Measurements from ENCODE around the gene SVOP.

Gene SVOP

DNA sequence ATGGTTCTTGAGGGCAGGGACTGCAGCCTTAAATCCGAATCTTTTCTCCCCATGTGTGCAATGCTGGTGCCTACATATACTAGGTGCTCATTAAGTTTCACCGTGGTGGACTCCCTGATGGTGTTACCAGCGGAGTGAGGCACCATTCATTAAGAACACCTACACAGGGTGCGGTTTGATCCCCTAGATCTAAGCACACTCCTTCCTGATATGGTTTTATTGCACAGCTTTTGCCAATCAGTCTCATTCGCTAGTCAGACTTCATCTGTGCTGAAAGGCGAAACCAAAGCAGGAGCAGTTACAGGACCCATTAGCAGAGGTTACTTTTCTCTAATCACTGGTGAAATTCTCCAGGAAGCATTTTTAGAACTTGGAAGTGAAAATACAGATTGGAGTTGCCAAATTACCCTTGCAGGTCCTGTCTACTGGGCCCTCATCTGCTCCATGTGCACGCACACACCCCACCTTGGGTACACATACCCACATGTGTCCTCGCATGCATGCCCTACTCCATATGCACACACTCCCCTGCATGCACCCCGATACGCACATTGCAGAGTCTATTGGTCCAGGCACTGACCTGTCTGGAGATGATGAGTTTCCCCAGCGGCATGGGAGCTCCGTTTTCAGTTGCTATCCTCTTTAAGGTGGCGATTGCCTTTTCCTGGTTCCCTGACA, 82.5 kb downstream of the SVOP start:
- H3K27ac ChIP-seq, result no peak overlapping the region
- TF ChIP-seq, protein P1, sequence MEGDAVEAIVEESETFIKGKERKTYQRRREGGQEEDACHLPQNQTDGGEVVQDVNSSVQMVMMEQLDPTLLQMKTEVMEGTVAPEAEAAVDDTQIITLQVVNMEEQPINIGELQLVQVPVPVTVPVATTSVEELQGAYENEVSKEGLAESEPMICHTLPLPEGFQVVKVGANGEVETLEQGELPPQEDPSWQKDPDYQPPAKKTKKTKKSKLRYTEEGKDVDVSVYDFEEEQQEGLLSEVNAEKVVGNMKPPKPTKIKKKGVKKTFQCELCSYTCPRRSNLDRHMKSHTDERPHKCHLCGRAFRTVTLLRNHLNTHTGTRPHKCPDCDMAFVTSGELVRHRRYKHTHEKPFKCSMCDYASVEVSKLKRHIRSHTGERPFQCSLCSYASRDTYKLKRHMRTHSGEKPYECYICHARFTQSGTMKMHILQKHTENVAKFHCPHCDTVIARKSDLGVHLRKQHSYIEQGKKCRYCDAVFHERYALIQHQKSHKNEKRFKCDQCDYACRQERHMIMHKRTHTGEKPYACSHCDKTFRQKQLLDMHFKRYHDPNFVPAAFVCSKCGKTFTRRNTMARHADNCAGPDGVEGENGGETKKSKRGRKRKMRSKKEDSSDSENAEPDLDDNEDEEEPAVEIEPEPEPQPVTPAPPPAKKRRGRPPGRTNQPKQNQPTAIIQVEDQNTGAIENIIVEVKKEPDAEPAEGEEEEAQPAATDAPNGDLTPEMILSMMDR (IDR thresholded peaks at IDR 0.05), result no peak
- no peak for TF ChIP-seq ZFX (IDR thresholded peaks at IDR 0.05; ENCODE audit: borderline replicate concordance)

DNA sequence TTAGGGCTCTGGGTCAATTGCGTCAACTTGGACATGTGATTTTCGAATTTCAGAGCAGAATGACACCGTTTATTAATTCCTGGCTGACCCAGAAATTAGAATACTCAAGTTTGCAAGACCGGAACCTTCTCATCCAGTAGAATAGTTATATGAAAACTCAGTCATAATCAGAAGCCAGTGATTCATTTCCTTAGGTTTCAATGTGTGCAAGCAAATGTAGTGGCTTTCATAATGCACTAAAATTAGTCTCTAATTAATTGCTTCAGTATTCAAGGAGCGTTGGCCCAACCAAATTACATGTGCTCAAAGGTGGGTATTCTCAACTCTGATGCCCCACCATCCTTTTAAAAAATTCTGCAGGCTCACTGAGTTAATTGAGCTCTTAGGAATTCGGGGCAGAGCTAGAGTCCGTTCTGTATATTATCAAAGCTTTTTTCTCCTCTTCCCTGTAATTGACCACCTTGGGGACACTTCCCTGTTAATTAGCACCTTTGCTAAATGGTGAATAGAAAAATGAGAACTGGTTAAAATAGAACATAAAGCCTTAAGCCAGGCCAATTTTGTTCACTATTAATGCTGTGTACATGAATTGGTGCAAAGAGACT, 85.6 kb downstream of the SVOP start:
- H3K27ac ChIP-seq, result no peak overlapping the region
- no peak for TF ChIP-seq ZFX (IDR thresholded peaks at IDR 0.05; ENCODE audit: borderline replicate concordance)
- TF ChIP-seq, protein P1 (IDR thresholded peaks at IDR 0.05), result no peak

DNA sequence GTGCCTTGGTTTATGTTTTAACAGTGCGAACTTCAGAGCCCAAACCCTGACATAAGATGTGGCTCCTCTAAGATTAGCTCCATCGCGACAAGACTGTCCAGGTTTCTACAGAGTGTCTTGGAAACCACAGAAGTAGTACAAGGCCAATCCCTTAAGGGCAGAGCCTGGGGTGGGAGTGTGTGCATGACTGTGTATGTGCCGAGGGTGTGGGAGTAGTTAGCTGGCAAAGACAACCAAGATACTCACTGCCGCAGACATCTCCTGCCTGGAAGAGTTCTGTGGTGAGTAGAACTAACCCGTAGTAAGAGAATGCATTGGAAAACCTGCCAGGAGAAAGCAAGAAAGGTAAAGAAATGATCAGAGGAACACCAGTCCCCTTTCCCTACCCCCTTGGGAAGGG, 86.9 kb downstream of the SVOP start:
- no peak overlapping the region for H3K27ac ChIP-seq
- TF ChIP-seq, protein P1 (IDR thresholded peaks at IDR 0.05), result no peak
- no peak for TF ChIP-seq ZFX (IDR thresholded peaks at IDR 0.05; ENCODE audit: borderline replicate concordance)

DNA sequence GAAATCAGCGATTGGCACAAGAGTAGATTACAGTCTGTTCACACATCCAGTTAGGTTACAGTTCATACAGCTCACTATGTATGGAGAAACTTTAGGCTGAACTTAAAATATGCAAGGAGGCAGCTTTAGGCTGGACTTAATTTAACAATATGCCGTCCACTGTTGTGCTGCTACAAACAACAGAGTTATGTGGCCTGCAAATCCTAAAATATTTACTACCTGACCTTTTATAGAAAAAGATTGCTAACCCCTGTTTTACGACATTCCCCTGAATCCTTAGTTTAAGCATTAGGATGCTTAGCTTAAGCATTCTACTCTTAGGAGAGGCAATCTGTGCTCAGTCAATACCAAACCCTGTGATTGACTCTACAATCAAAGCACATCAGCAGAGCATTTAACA, 90.1 kb downstream of the SVOP start:
- TF ChIP-seq ZFX (IDR thresholded peaks at IDR 0.05; ENCODE audit: borderline replicate concordance), result no peak
- TF ChIP-seq, protein P1 (IDR thresholded peaks at IDR 0.05), result no peak
- no peak overlapping the region for H3K27ac ChIP-seq

DNA sequence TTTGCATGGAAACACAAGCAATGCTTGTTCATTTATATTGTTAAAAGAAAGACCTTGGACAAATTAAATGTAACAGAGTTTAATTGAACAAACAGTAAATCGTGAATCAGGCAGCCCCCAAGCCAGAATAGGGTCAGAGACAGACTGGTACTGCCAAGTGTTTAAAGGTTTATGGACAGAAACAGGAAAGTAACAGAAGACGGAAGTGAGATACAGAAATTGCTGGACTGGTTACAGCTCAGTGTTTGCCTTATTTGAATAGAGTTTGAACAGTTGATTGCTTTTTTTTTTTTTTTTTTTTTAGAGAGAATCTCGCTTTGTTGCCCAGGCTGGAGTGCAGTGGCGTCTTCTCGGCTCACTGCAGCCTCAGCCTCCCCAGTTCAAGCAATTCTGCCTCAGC, 90.7 kb downstream of the SVOP start:
- no peak overlapping the region for H3K27ac ChIP-seq
- TF ChIP-seq, protein P1 (IDR thresholded peaks at IDR 0.05), result no peak

DNA sequence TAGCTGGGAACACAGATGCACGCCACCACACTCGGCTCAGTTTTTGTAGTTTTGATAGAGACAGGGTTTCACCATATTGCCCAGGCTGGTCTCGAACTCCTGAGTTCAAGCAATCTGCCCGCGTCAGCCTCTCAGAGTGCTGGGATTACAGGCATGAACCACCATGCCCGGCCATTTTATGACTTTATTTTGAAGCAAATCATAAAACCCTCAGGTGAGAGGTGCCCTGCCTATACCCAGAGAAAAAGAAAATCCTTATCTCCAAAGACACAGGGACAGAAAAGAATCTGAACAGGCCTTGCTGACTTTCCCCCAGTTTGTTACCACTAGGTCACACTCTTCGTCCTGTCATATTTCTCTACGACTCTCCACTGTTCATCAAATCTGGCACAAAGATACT, 92.2 kb downstream of the SVOP start:
- no peak overlapping the region for H3K27ac ChIP-seq

DNA sequence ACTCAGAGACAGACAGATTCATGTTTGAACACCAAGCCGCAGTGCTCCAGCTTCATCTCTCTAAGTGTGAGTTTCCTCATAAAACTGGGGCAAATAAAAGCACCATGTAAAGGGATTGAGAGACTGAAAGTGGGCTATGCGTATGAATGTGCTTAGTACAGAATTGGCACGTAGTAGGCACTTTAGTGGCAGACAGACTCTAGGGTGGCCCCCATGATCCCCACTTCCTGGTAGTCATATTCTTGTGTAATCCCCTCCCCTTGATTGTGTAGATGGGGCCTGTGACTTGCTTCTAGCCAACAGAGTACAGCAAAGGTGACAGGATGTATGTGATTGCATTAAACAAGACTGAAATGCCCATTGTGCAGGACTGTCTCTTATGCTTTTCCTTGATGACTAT, 98.0 kb downstream of the SVOP start:
- TF ChIP-seq, protein P1 (IDR thresholded peaks at IDR 0.05), result no peak
- TF ChIP-seq ZFX (IDR thresholded peaks at IDR 0.05; ENCODE audit: borderline replicate concordance), result no peak
- no peak overlapping the region for H3K27ac ChIP-seq

More for the DNA sequence above, 92.2 kb downstream of the SVOP start:
- TF ChIP-seq, protein P1 (IDR thresholded peaks at IDR 0.05), result no peak
- no peak for TF ChIP-seq ZFX (IDR thresholded peaks at IDR 0.05; ENCODE audit: borderline replicate concordance)
